Mesenchymal stem cell (in vitro differentiated cells and primary cell): Measurements from ENCODE around the gene PUM1.

Experiments
- DNase-seq: peaks from one replicate; pipeline ENCODE4 v3.0.0-alpha.2; 2013
- H2AFZ ChIP-seq: one replicate; pipeline ENCODE4 v1.6.1; 2013; ENCODE audit warnings: low read depth, mild to moderate bottlenecking, control low read depth, inconsistent platforms, low read length, moderate library complexity
- H2AK5ac ChIP-seq: 2 replicates; pipeline ENCODE4 v1.6.1; 2013; ENCODE audit warnings: low read length, moderate library complexity, mild to moderate bottlenecking, inconsistent platforms; ENCODE audit not compliant: severe bottlenecking
- H2BK120ac ChIP-seq: one replicate; pipeline ENCODE4 v1.6.1; 2013; ENCODE audit warnings: low read depth, mild to moderate bottlenecking, inconsistent platforms, low read length, moderate library complexity
- H2BK12ac ChIP-seq, 2 experiments: one replicate each; pipeline ENCODE4 v1.6.1; 2013; ENCODE audit warnings: inconsistent platforms in 2 of 2, low read length in 2 of 2, mild to moderate bottlenecking in 2 of 2, moderate library complexity in 2 of 2, control low read depth in 1 of 2
- H2BK15ac ChIP-seq: one replicate; pipeline ENCODE4 v1.6.1; 2013; ENCODE audit warnings: mild to moderate bottlenecking, low read depth, inconsistent platforms; ENCODE audit not compliant: poor library complexity, severe bottlenecking
- H2BK5ac ChIP-seq: 2 replicates; pipeline ENCODE4 v1.6.1; 2013; ENCODE audit warnings: low read depth, mild to moderate bottlenecking, low read length, control low read depth, inconsistent platforms; ENCODE audit not compliant: poor library complexity, severe bottlenecking
- H3K14ac ChIP-seq, 2 experiments: one replicate each; pipeline ENCODE4 v1.6.1; 2013; ENCODE audit warnings: inconsistent platforms in 2 of 2, low read length in 2 of 2, control low read depth in 1 of 2, mild to moderate bottlenecking in 1 of 2, moderate library complexity in 1 of 2
- H3K18ac ChIP-seq, 2 experiments: one replicate each; pipeline ENCODE4 v1.6.1; 2013; ENCODE audit warnings: inconsistent platforms in 2 of 2, low read length in 2 of 2, control low read depth in 1 of 2, low read depth in 1 of 2, mild to moderate bottlenecking in 1 of 2
- H3K23ac ChIP-seq, 2 experiments: one replicate each; pipeline ENCODE4 v1.6.1; 2013; ENCODE audit warnings: inconsistent platforms in 2 of 2, low read length in 2 of 2, mild to moderate bottlenecking in 2 of 2, moderate library complexity in 2 of 2, control low read depth in 1 of 2
- H3K27ac ChIP-seq: 2 replicates; pipeline ENCODE4 v1.5.1; 2013; ENCODE audit warnings: mild to moderate bottlenecking, moderate library complexity, low read length, control low read depth, inconsistent platforms; ENCODE audit not compliant: poor library complexity, severe bottlenecking
- H3K27me3 ChIP-seq, 2 experiments: 2 replicates each; pipeline versions ENCODE4 v1.6.1 to v1.7.0; 2013; ENCODE audit warnings: low read length in 2 of 2, mild to moderate bottlenecking in 2 of 2, moderate library complexity in 2 of 2, control low read depth in 1 of 2, inconsistent platforms in 1 of 2; ENCODE audit not compliant: control insufficient read depth in 1 of 2, insufficient read depth in 1 of 2
- H3K36me3 ChIP-seq, 2 experiments: 2 replicates each; pipeline versions ENCODE4 v1.6.1 to v1.7.0; 2013; ENCODE audit warnings: low read length in 2 of 2, control low read depth in 1 of 2, inconsistent platforms in 1 of 2, low read depth in 1 of 2, mild to moderate bottlenecking in 1 of 2; ENCODE audit not compliant: insufficient read depth in 2 of 2, control insufficient read depth in 1 of 2
- H3K4ac ChIP-seq, 2 experiments: one replicate each; pipeline ENCODE4 v1.6.1; 2013; ENCODE audit warnings: inconsistent platforms in 2 of 2, low read length in 2 of 2, mild to moderate bottlenecking in 2 of 2, moderate library complexity in 2 of 2, control low read depth in 1 of 2, low read depth in 1 of 2
- H3K4me1 ChIP-seq: 2 replicates; pipeline ENCODE4 v1.6.1; 2013; ENCODE audit warnings: low read depth, low read length, control low read depth; ENCODE audit not compliant: control insufficient read depth, insufficient read depth
- H3K4me2 ChIP-seq: 2 replicates; pipeline ENCODE4 v1.6.1; 2013; ENCODE audit warnings: low read length, mild to moderate bottlenecking, inconsistent platforms; ENCODE audit not compliant: poor library complexity, severe bottlenecking
- H3K4me3 ChIP-seq, 2 experiments: 2 replicates each; pipeline versions ENCODE4 v1.5.1 to v1.7.0; 2013; ENCODE audit warnings: low read length in 2 of 2, mild to moderate bottlenecking in 2 of 2, control low read depth in 1 of 2, low read depth in 1 of 2; ENCODE audit not compliant: insufficient read depth in 1 of 2
- H3K79me1 ChIP-seq: replicated peaks from 2 replicates; pipeline ENCODE4 v1.6.1; 2013; ENCODE audit warnings: mild to moderate bottlenecking, control low read depth, low read length, inconsistent platforms; ENCODE audit not compliant: poor library complexity, severe bottlenecking
- H3K9ac ChIP-seq: 2 replicates; pipeline ENCODE4 v1.7.0; 2013; ENCODE audit warnings: mild to moderate bottlenecking, low read length, moderate library complexity
- H3K9me3 ChIP-seq: 2 replicates; pipeline ENCODE4 v1.7.0; 2013; ENCODE audit warnings: mild to moderate bottlenecking, low read length; ENCODE audit not compliant: control insufficient read depth
- H4K8ac ChIP-seq: one replicate; pipeline ENCODE4 v1.6.1; 2013; ENCODE audit warnings: inconsistent platforms, mild to moderate bottlenecking, low read length, moderate library complexity
- H4K91ac ChIP-seq: one replicate; pipeline ENCODE4 v1.6.1; 2013; ENCODE audit warnings: mild to moderate bottlenecking, low read length, inconsistent platforms
- WGBS: methylation state at CpG from one replicate; pipeline ENCODE4 v1.1.7; 2013; ENCODE audit warnings: mixed read lengths; 5-methylcytosine and 5-hydroxymethylcytosine counted together

The PUM1 gene

GRCh38 chr1:30920827-30921226, 144.7 kb downstream of the PUM1 start:
- H3K4me3 ChIP-seq = no peak overlapping the region

DNA sequence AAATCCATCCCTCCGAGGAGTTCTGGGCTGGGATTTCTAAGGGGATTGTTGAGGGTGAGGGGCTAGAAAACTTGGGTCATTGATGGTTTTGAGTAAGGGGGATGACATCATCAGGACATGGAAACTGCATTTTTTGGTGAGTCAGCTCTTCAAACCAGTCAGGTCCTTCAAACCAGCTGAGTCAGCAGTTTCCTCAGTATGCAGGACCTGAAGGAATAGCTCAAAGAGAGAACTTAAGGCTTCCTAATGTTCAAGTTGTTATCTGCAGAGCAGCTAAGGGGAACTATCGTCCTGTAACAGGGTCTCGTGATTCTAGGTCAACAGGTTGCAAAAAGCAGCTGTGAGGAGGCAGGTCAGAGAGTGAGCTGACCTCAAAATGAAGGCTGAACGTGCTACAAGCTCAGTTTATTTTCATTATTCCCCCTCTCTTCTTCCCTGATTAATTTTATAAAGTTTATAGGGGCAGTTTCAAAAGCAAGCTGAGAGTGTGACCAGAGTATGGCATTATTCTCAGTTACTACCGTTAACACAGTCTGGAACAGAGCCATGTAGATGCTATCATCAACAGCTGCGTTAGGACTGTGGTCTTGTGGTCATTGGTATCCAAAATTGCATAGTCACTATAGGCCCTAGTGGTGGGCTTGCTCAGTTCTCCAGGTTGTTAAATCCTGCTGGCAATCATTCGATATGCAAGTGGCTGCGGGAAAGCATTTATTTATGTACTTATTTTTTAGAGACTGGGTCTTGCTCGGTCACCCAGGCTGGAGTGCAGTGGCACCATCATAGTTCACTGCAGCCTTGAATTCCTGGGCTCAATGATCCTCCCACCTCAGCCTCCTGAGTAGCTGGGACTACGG, 146.3 kb downstream of the PUM1 start:
- no peak overlapping the region for H2AFZ ChIP-seq
- H3K14ac ChIP-seq = no peak overlapping the region
- H3K27ac ChIP-seq = no peak overlapping the region
- H3K27me3 ChIP-seq = no peaks in the 10 kb centered on the region
- peak overlapping the region in 1 of 2 experiments; percentile 11 for H3K18ac ChIP-seq
- H3K9ac ChIP-seq = no peak overlapping the region
- no peak overlapping the region for H4K8ac ChIP-seq
- H2BK15ac ChIP-seq = no peak overlapping the region
- H2BK120ac ChIP-seq = no peak overlapping the region
- no peak overlapping the region for H2BK5ac ChIP-seq
- H3K36me3 ChIP-seq = no peaks in the 10 kb centered on the region
- no peak overlapping the region for H4K91ac ChIP-seq
- H3K4me2 ChIP-seq = no peak overlapping the region
- H3K4ac ChIP-seq = peak overlapping the region in 1 of 2 experiments; percentile 73
- no peak overlapping the region for H3K23ac ChIP-seq
- DNase-seq = peak; percentile 76
- no peaks in the 10 kb centered on the region for H3K79me1 ChIP-seq
- H2BK12ac ChIP-seq = no peak overlapping the region
- peaks cover 8% of the 10 kb centered on the region for H3K4me1 ChIP-seq
- no peak overlapping the region for H3K4me3 ChIP-seq
- 69% methylated on average over 9 of the region's 10 CpGs for WGBS
- no peaks in the 10 kb centered on the region for H3K9me3 ChIP-seq
- no peak overlapping the region for H2AK5ac ChIP-seq

More at GRCh38 chr1:30920827-30921226, 144.7 kb downstream of the PUM1 start:
- Histone ChIP-seq H3K4me2 (no peak overlapping the region), H2AK5ac (no peak overlapping the region), H3K9me3 (no peaks in the 10 kb centered on the region), H3K4ac (no peak overlapping the region), H2BK12ac (no peak overlapping the region), H3K9ac (no peak overlapping the region), H3K4me1 (peaks cover 8% of the 10 kb centered on the region), H4K91ac (no peak overlapping the region), H3K23ac (no peak overlapping the region), H3K18ac (no peak overlapping the region), H4K8ac (no peak overlapping the region), H2BK5ac (no peak overlapping the region), H3K27me3 (no peaks in the 10 kb centered on the region), H3K36me3 (no peaks in the 10 kb centered on the region), H2AFZ (no peak overlapping the region), H2BK120ac (no peak overlapping the region), H3K14ac (no peak overlapping the region), H2BK15ac (no peak overlapping the region), H3K79me1 (no peaks in the 10 kb centered on the region), H3K27ac (no peak overlapping the region)
- 84% methylated on average over 6 of the region's 7 CpGs for WGBS
- no peak for DNase-seq

DNA sequence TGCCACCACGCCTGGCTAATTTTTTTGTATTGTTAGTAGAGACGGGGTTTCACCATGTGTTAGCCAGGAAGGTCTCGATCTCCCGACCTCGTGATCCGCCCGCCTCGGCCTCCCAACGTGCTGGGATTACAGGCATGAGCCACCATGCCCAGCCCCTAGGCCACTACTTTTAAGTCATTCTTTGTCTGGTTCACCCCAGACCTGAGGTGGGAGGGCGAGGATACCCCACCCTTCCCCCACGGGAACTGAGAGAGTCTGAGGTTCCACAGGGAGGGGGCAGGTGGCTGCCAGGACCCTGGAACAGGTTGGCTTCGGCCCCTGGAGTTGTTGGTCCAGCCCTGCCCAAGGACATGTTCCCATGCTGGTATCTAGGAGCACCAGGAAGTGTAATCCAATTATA, 149.2 kb downstream of the PUM1 start:
- no peak for DNase-seq
- H2BK120ac ChIP-seq = no peak overlapping the region
- H4K8ac ChIP-seq = no peak overlapping the region
- no peaks in the 10 kb centered on the region for H3K27me3 ChIP-seq
- H3K36me3 ChIP-seq = no peaks in the 10 kb centered on the region
- H3K4me1 ChIP-seq = peaks cover 6% of the 10 kb centered on the region
- H3K4me2 ChIP-seq = no peak overlapping the region
- no peaks in the 10 kb centered on the region for H3K79me1 ChIP-seq
- H3K4me3 ChIP-seq = no peak overlapping the region
- no peak overlapping the region for H3K9ac ChIP-seq
- H3K27ac ChIP-seq = no peak overlapping the region
- no peak overlapping the region for H2AK5ac ChIP-seq
- H3K23ac ChIP-seq = no peak overlapping the region
- WGBS = 90% methylated on average over 11 of the region's 12 CpGs
- no peak overlapping the region for H2BK15ac ChIP-seq
- no peak overlapping the region for H3K14ac ChIP-seq
- no peak overlapping the region for H4K91ac ChIP-seq
- no peak overlapping the region for H2BK12ac ChIP-seq
- H3K4ac ChIP-seq = no peak overlapping the region
- no peak overlapping the region for H2BK5ac ChIP-seq
- H3K18ac ChIP-seq = no peak overlapping the region
- H2AFZ ChIP-seq = no peak overlapping the region
- no peaks in the 10 kb centered on the region for H3K9me3 ChIP-seq

GRCh38 chr1:30915491-30916230, 149.9 kb downstream of the PUM1 start:
- Histone ChIP-seq H3K36me3 (no peaks in the 10 kb centered on the region), H3K4ac (no peak overlapping the region)

More at GRCh38 chr1:30915491-30916230, 149.9 kb downstream of the PUM1 start:
- no peak overlapping the region for H2BK5ac ChIP-seq
- H2AFZ ChIP-seq = no peak overlapping the region
- no peak overlapping the region for H3K23ac ChIP-seq
- H3K27me3 ChIP-seq = no peaks in the 10 kb centered on the region
- H3K18ac ChIP-seq = peak overlapping the region; percentile 1 to 49
- H3K4me3 ChIP-seq = no peak overlapping the region
- no peak overlapping the region for H3K4me2 ChIP-seq
- H3K9ac ChIP-seq = no peak overlapping the region
- peak overlapping the region in 1 of 2 experiments; percentile 9 for H3K14ac ChIP-seq
- H4K8ac ChIP-seq = no peak overlapping the region
- H2AK5ac ChIP-seq = no peak overlapping the region
- no peak overlapping the region for H2BK120ac ChIP-seq
- peaks cover 6% of the 10 kb centered on the region for H3K4me1 ChIP-seq
- H2BK12ac ChIP-seq = peak overlapping the region; percentile 27 to 87
- WGBS = 95% methylated on average over 13 of the region's 13 CpGs
- peak overlapping the region; percentile 84 for H4K91ac ChIP-seq
- H3K9me3 ChIP-seq = no peaks in the 10 kb centered on the region
- no peak overlapping the region for H3K27ac ChIP-seq
- no peak for DNase-seq
- H2BK15ac ChIP-seq = no peak overlapping the region
- H3K79me1 ChIP-seq = no peaks in the 10 kb centered on the region
